HepG2 (cell line): Measurements from ENCODE around the gene ELFN1. TPM values are rescaled to one million over a fixed set of nuclear protein-coding genes. Genes with fewer than 3 reads are reported as not detected.
A peak's percentile ranks its signal among the peaks of the same experiment; 100 is the strongest.

Source experiments
- BCL3 ChIP-seq: sonication (generic); formaldehyde crosslinking; IDR thresholded peaks from 2 replicates; pipeline ENCODE4 v1.5.1; 2020; ENCODE audit warnings: mild to moderate bottlenecking, missing genetic modification reagents, moderate library complexity
- CREB1 ChIP-seq, 2 experiments: fragments of 450-650 bp in 1 of 2; IDR thresholded peaks; 2 replicates each; pipeline ENCODE4 v1.6.1; 2016 to 2017; ENCODE audit warnings: control low read depth in 1 of 2, mild to moderate bottlenecking in 1 of 2, missing compliant biosample characterization in 1 of 2, missing genetic modification characterization in 1 of 2
- DPF2 ChIP-seq: sonication (generic); formaldehyde crosslinking; IDR thresholded peaks from 2 replicates; pipeline ENCODE4 v1.4.0; 2020; ENCODE audit warnings: mild to moderate bottlenecking, low read depth, missing genetic modification reagents, borderline replicate concordance
- EED ChIP-seq: sonication (generic); formaldehyde crosslinking; IDR thresholded peaks from 2 replicates; pipeline ENCODE4 v1.5.0; 2020; ENCODE audit warnings: mild to moderate bottlenecking, missing genetic modification reagents
- FOXP1 ChIP-seq, 2 experiments: fragments of 450-650 bp in 1 of 2; IDR thresholded peaks; 2 replicates each; pipeline ENCODE4 v1.6.1; 2017 to 2018; ENCODE audit warnings: antibody characterized with exemption in 1 of 2
- HNF4A ChIP-seq: sonication (generic); formaldehyde crosslinking; IDR thresholded peaks from 2 replicates; pipeline ENCODE4 v1.4.0; 2020; ENCODE audit warnings: missing genetic modification reagents
- NCOA1 ChIP-seq: sonication (generic); formaldehyde crosslinking; IDR thresholded peaks from 2 replicates; pipeline ENCODE4 v1.9.0; 2021; ENCODE audit warnings: missing genetic modification reagents
- REL ChIP-seq: sonication (generic); formaldehyde crosslinking; conservative IDR thresholded peaks from 2 replicates; pipeline ENCODE4 v1.8.0; 2022; ENCODE audit warnings: mild to moderate bottlenecking, missing genetic modification reagents, moderate library complexity
- XRCC5 ChIP-seq: fragments of 200-400 bp; formaldehyde crosslinking; optimal IDR thresholded peaks from 2 replicates; pipeline ENCODE3; 2017; ENCODE audit warnings: mild to moderate bottlenecking, low read length
- ZBTB1 ChIP-seq: sonication (generic); formaldehyde crosslinking; IDR thresholded peaks from 2 replicates; pipeline ENCODE4 v1.4.0; 2020; ENCODE audit warnings: missing genetic modification reagents, borderline replicate concordance
- ZBTB2 ChIP-seq: sonication (generic); formaldehyde crosslinking; IDR thresholded peaks from 2 replicates; pipeline ENCODE4 v1.8.0; 2022; ENCODE audit warnings: low read depth, missing genetic modification reagents
- ZNF138 ChIP-seq: sonication (generic); formaldehyde crosslinking; IDR thresholded peaks from 2 replicates; pipeline ENCODE4 v1.5.0; 2020; ENCODE audit warnings: mild to moderate bottlenecking, low read depth, missing genetic modification reagents
- ZNF296 ChIP-seq: sonication (generic); formaldehyde crosslinking; conservative IDR thresholded peaks from 2 replicates; pipeline ENCODE4 v1.5.0; 2020; ENCODE audit warnings: mild to moderate bottlenecking, missing genetic modification reagents
- ZNF44 ChIP-seq: sonication (generic); formaldehyde crosslinking; IDR thresholded peaks from 2 replicates; pipeline ENCODE4 v1.5.1; 2020; ENCODE audit warnings: mild to moderate bottlenecking, missing genetic modification reagents
- ZNF563 ChIP-seq: sonication (generic); formaldehyde crosslinking; IDR thresholded peaks from 2 replicates; pipeline ENCODE4 v1.8.0; 2022; ENCODE audit warnings: mild to moderate bottlenecking, moderate library complexity, missing genetic modification reagents
- ZNF564 ChIP-seq: sonication (generic); formaldehyde crosslinking; IDR thresholded peaks from 2 replicates; pipeline ENCODE4 v1.8.1; 2023; ENCODE audit warnings: mild to moderate bottlenecking, missing genetic modification reagents
- ZNF614 ChIP-seq: IDR thresholded peaks from 2 replicates; pipeline ENCODE4 v1.6.1; 2018; ENCODE audit warnings: missing biosample characterization, missing genetic modification reagents, inconsistent platforms, borderline replicate concordance
- ZNF674 ChIP-seq: sonication (generic); formaldehyde crosslinking; IDR thresholded peaks from 2 replicates; pipeline ENCODE4 v1.5.0; 2020; ENCODE audit warnings: low read depth, mild to moderate bottlenecking, missing genetic modification reagents
- ZNF687 ChIP-seq: sonication (generic); formaldehyde crosslinking; IDR thresholded peaks from 2 replicates; pipeline ENCODE4 v1.5.1; 2020; ENCODE audit warnings: mild to moderate bottlenecking, missing genetic modification reagents, moderate library complexity
- ZNF766 ChIP-seq: sonication (generic); formaldehyde crosslinking; IDR thresholded peaks from 2 replicates; pipeline ENCODE4 v1.5.0; 2020; ENCODE audit warnings: missing genetic modification reagents, borderline replicate concordance
- ZNF83 ChIP-seq: sonication (generic); formaldehyde crosslinking; IDR thresholded peaks from 2 replicates; pipeline ENCODE4 v1.4.0; 2020; ENCODE audit warnings: missing genetic modification reagents, mild to moderate bottlenecking, borderline replicate concordance
- ZSCAN20 ChIP-seq: sonication (generic); formaldehyde crosslinking; IDR thresholded peaks from 2 replicates; pipeline ENCODE4 v1.4.0; 2020; ENCODE audit warnings: missing genetic modification reagents, mild to moderate bottlenecking, borderline replicate concordance
- ZSCAN31 ChIP-seq: sonication (generic); formaldehyde crosslinking; IDR thresholded peaks from 2 replicates; pipeline ENCODE4 v1.5.0; 2020; ENCODE audit warnings: low read depth, mild to moderate bottlenecking, missing genetic modification reagents
- polyA plus RNA-seq, 8 experiments: library from polyadenylated mRNA; depleted of rRNA in 3 of 8; stranded (reverse) in 7 of 8; unstranded in 1 of 8; fragments of >200 nt; fragmentation: Illumina TruSeq in 4 of 8; extraction: Trizol in 4 of 8; gene quantifications; 2 replicates each; pipeline versions ENCODE4 v1.2.1 to v1.2.3, GENCODE V29; 2011 to 2016; ENCODE audit warnings: low read depth in 4 of 8, missing spikeins in 1 of 8, mixed read lengths in 1 of 8; ENCODE audit not compliant: insufficient read depth in 1 of 8
- total RNA-seq, 5 experiments: library from RNA; depleted of rRNA; stranded (reverse); fragments of >200 nt; fragmentation: Illumina TruSeq; extraction: Trizol; gene quantifications; 2 replicates each; pipeline ENCODE4 v1.2.3, GENCODE V29; 2016; ENCODE audit warnings: low read depth in 1 of 5

The ELFN1 gene
- total and polyA plus RNA-seq, 2 of the 13 experiments (the other 11 are each of a cell fraction or from before 2014, with no cell fraction given): 0.13 to 0.18 TPM

GRCh38 chr7:1667566-1668395 is 2.3 kb upstream of the ELFN1 start (continued):
- no peak for TF ChIP-seq ZNF614 (CRISPR knock-in tag)
- TF ChIP-seq ZNF564 (CRISPR knock-in tag): 0 out of 2 replicates have a peak, but pooled peaks have one; percentile 27
- no peak for TF ChIP-seq ZNF83
- no peak for TF ChIP-seq ZNF563 (CRISPR knock-in tag)
- no peak for TF ChIP-seq ZSCAN31 (CRISPR knock-in tag)
- peak; percentile 13; the same call in 1 of the 2 replicates for TF ChIP-seq HNF4A (CRISPR knock-in tag)
- TF ChIP-seq REL (CRISPR knock-in tag): no peak
- no peak for TF ChIP-seq ZNF766 (CRISPR knock-in tag)
- TF ChIP-seq BCL3 (CRISPR knock-in tag): no peak
- no peak for TF ChIP-seq ZNF138 (CRISPR knock-in tag)
- TF ChIP-seq ZNF44 (CRISPR knock-in tag): no peak
- no peak for TF ChIP-seq FOXP1 (IDR thresholded peaks at IDR 0.05)
- no peak for TF ChIP-seq FOXP1 (CRISPR knock-in tag; IDR thresholded peaks at IDR 0.05)
- peak; percentile 34; the same call in 1 of the 2 replicates for TF ChIP-seq ZNF687 (CRISPR knock-in tag)
- no peak for TF ChIP-seq ZNF674 (CRISPR knock-in tag)
- TF ChIP-seq ZSCAN20 (CRISPR knock-in tag): no peak
- no peak for TF ChIP-seq DPF2 (CRISPR knock-in tag)
- no peak for TF ChIP-seq ZNF296 (CRISPR knock-in tag)
- 0 out of 2 replicates have a peak, but pooled peaks have one; percentile 51 for TF ChIP-seq ZBTB2 (CRISPR knock-in tag)
- no peak for TF ChIP-seq NCOA1
- TF ChIP-seq ZBTB1 (CRISPR knock-in tag): no peak
- no peak for TF ChIP-seq XRCC5
- no peak for TF ChIP-seq EED (CRISPR knock-in tag)
- no peak for TF ChIP-seq CREB1 (IDR thresholded peaks at IDR 0.05)
- no peak for TF ChIP-seq CREB1 (CRISPR knock-in tag; IDR thresholded peaks at IDR 0.05)
